H9 (cell line): ENCODE results near the gene SMCO4. TPM values are rescaled to one million over a fixed set of nuclear protein-coding genes. Genes with fewer than 3 reads are reported as not detected.

Experiments used
- DNase-seq: peaks from one replicate; pipeline ENCODE4 v3.0.0-alpha.2; 2017
- H2AFZ ChIP-seq: one replicate; pipeline ENCODE4 v1.6.1; 2013; ENCODE audit warnings: mild to moderate bottlenecking, low read length, control low read depth, moderate library complexity
- H2AK5ac ChIP-seq: 2 replicates; pipeline ENCODE4 v1.6.1; 2013; ENCODE audit warnings: low read length, control low read depth, mixed read lengths; ENCODE audit not compliant: insufficient read length
- H2BK120ac ChIP-seq: one replicate; pipeline ENCODE4 v1.6.1; 2013; ENCODE audit warnings: low read depth, mild to moderate bottlenecking, low read length, control low read depth, inconsistent platforms; ENCODE audit not compliant: poor library complexity, severe bottlenecking
- H2BK12ac ChIP-seq: 2 replicates; pipeline ENCODE4 v1.6.1; 2013; ENCODE audit warnings: low read length, control low read depth, mixed read lengths, low read depth; ENCODE audit not compliant: insufficient read length
- H2BK15ac ChIP-seq: 2 replicates; pipeline ENCODE4 v1.6.1; 2013; ENCODE audit warnings: low read depth, low read length, control low read depth
- H2BK20ac ChIP-seq: one replicate; pipeline ENCODE4 v1.6.1; 2013; ENCODE audit warnings: low read depth, mild to moderate bottlenecking, low read length, control low read depth, inconsistent platforms; ENCODE audit not compliant: poor library complexity, severe bottlenecking
- H2BK5ac ChIP-seq: 2 replicates; pipeline ENCODE4 v1.6.1; 2013; ENCODE audit warnings: low read length, control low read depth, mixed read lengths; ENCODE audit not compliant: insufficient read length
- H3K14ac ChIP-seq: 2 replicates; pipeline ENCODE4 v1.6.1; 2013; ENCODE audit warnings: low read length, control low read depth; ENCODE audit not compliant: insufficient read depth
- H3K18ac ChIP-seq: 2 replicates; pipeline ENCODE4 v1.6.1; 2013; ENCODE audit warnings: low read depth, mild to moderate bottlenecking, mixed read lengths, low read length, control low read depth; ENCODE audit not compliant: insufficient read length
- H3K23ac ChIP-seq: 2 replicates; pipeline ENCODE4 v1.6.1; 2013; ENCODE audit warnings: low read length, control low read depth, mixed read lengths, low read depth; ENCODE audit not compliant: insufficient read length
- H3K23me2 ChIP-seq: 2 replicates; pipeline ENCODE4 v1.6.1; 2013; ENCODE audit warnings: low read depth, mild to moderate bottlenecking, mixed read lengths, low read length, control low read depth; ENCODE audit not compliant: insufficient read length, poor library complexity, severe bottlenecking
- H3K27ac ChIP-seq: 2 replicates; pipeline ENCODE4 v1.5.1; 2013; ENCODE audit warnings: low read length, control low read depth, mixed read lengths, low read depth; ENCODE audit not compliant: insufficient read length
- H3K27me3 ChIP-seq: 2 replicates; pipeline ENCODE4 v1.6.1; 2013; ENCODE audit warnings: low read length, control low read depth, inconsistent platforms; ENCODE audit not compliant: insufficient read depth
- H3K4ac ChIP-seq: 2 replicates; pipeline ENCODE4 v1.6.1; 2013; ENCODE audit warnings: low read depth, mild to moderate bottlenecking, control low read depth, inconsistent platforms, low read length, moderate library complexity
- H3K4me1 ChIP-seq: 2 replicates; pipeline ENCODE4 v1.6.1; 2013; ENCODE audit warnings: low read length, control low read depth, inconsistent platforms; ENCODE audit not compliant: insufficient read depth
- H3K4me2 ChIP-seq: 2 replicates; pipeline ENCODE4 v1.6.1; 2013; ENCODE audit warnings: low read length, control low read depth, mixed read lengths; ENCODE audit not compliant: insufficient read length, insufficient read depth
- H3K56ac ChIP-seq: 2 replicates; pipeline ENCODE4 v1.6.1; 2013; ENCODE audit warnings: low read depth, mild to moderate bottlenecking, mixed read lengths, low read length, control low read depth; ENCODE audit not compliant: insufficient read length
- H3K79me1 ChIP-seq: 2 replicates; pipeline ENCODE4 v1.6.1; 2013; ENCODE audit warnings: low read depth, mild to moderate bottlenecking, moderate library complexity, low read length, control low read depth, inconsistent platforms; ENCODE audit not compliant: insufficient read depth, poor library complexity, severe bottlenecking
- H3K79me2 ChIP-seq: 2 replicates; pipeline ENCODE4 v1.6.1; 2013; ENCODE audit warnings: low read length, control low read depth, inconsistent platforms; ENCODE audit not compliant: insufficient read depth
- H3K9ac ChIP-seq: 2 replicates; pipeline ENCODE4 v1.6.1; 2013; ENCODE audit warnings: low read length, control low read depth, mixed read lengths; ENCODE audit not compliant: insufficient read length; ENCODE audit errors: extremely low read depth
- H3K9me3 ChIP-seq: one replicate; pipeline ENCODE4 v1.6.1; 2013; ENCODE audit warnings: low read depth, low read length, inconsistent platforms; ENCODE audit not compliant: control insufficient read depth
- H3T11ph ChIP-seq: one replicate; pipeline ENCODE4 v1.6.1; 2013; ENCODE audit warnings: mild to moderate bottlenecking, low read length, control low read depth, inconsistent platforms
- H4K20me1 ChIP-seq: one replicate; pipeline ENCODE4 v1.6.1; 2013; ENCODE audit not compliant: control insufficient read depth, insufficient read length, insufficient read depth
- H4K5ac ChIP-seq: 2 replicates; pipeline ENCODE4 v1.6.1; 2013; ENCODE audit warnings: low read depth, mild to moderate bottlenecking, mixed read lengths, low read length, control low read depth; ENCODE audit not compliant: insufficient read length
- H4K8ac ChIP-seq: replicated peaks from 2 replicates; pipeline ENCODE4 v1.6.1; 2013; ENCODE audit warnings: low read length, control low read depth, mixed read lengths, low read depth; ENCODE audit not compliant: insufficient read length
- H4K91ac ChIP-seq: 2 replicates; pipeline ENCODE4 v1.6.1; 2013; ENCODE audit warnings: low read depth, mild to moderate bottlenecking, moderate library complexity, mixed read lengths, low read length, control low read depth; ENCODE audit not compliant: insufficient read length
- H3K27ac Mint-ChIP-seq, 3 experiments: 2 replicates in 2 of 3; 3 replicates in 1 of 3; pipeline ENCODE4 v1.8.0; 2020 to 2021; ENCODE audit warnings: mixed read lengths in 3 of 3, mild to moderate bottlenecking in 1 of 3, moderate library complexity in 1 of 3
- H3K27me3 Mint-ChIP-seq: 2 replicates; pipeline ENCODE4 v1.8.0; 2021; ENCODE audit warnings: low read depth, mild to moderate bottlenecking, moderate library complexity, mixed read lengths
- H3K36me3 Mint-ChIP-seq, 3 experiments: 2 replicates in 2 of 3; 3 replicates in 1 of 3; pipeline ENCODE4 v1.8.0; 2020 to 2021; ENCODE audit warnings: low read depth in 3 of 3, mixed read lengths in 3 of 3; ENCODE audit not compliant: insufficient read depth in 1 of 3
- H3K4me1 Mint-ChIP-seq, 2 experiments: 2 replicates each; pipeline ENCODE4 v1.8.0; 2020; ENCODE audit warnings: mixed read lengths in 2 of 2
- H3K4me3 Mint-ChIP-seq, 2 experiments: 2 replicates in 1 of 2; 3 replicates in 1 of 2; pipeline ENCODE4 v1.8.0; 2020 to 2021; ENCODE audit warnings: mild to moderate bottlenecking in 2 of 2, mixed read lengths in 2 of 2, moderate library complexity in 1 of 2
- H3K9me3 Mint-ChIP-seq, 2 experiments: 2 replicates in 1 of 2; 3 replicates in 1 of 2; pipeline ENCODE4 v1.8.0; 2020; ENCODE audit warnings: mild to moderate bottlenecking in 2 of 2, mixed read lengths in 2 of 2, moderate library complexity in 1 of 2
- CTCF ChIP-seq: fragments of 200-600 bp; sonication (generic); conservative IDR thresholded peaks from 3 replicates; pipeline ENCODE4 v1.8.0; 2021; ENCODE audit warnings: antibody characterized with exemption, mild to moderate bottlenecking
- WGBS: extraction: QIAGEN DNeasy Blood & Tissue Kit; methylation state at CpG from one replicate; pipeline ENCODE4 v1.1.7; 2013; ENCODE audit warnings: missing lambda C conversion rate, low lambda C conversion rate, mixed read lengths; ENCODE audit not compliant: insufficient read length; ENCODE audit errors: extremely low coverage; 5-methylcytosine and 5-hydroxymethylcytosine counted together
- total RNA-seq: library from RNA; stranded (reverse); gene quantifications from 2 replicates; pipeline ENCODE4 v1.2.1, GENCODE V29; 2021

SMCO4 gene
- total RNA-seq, 1 experiment from 2014 or later: 35.6 TPM

GRCh38 chr11:93497596-93497995 is 45.6 kb downstream of the SMCO4 start:
- H3K36me3 Mint-ChIP-seq: peaks cover 18 to 20% (median 18%) of the 10 kb centered on the region in 3 experiments

More at GRCh38 chr11:93497596-93497995, 45.6 kb downstream of the SMCO4 start:
- no peak for DNase-seq
- no peak overlapping the region for H4K5ac ChIP-seq
- Mint-ChIP-seq H3K27ac (peak overlapping the region in 2 of 3 experiments; percentile 43 to 47; a peak in 3 of 7 replicates), H3K27me3 (no peaks in the 10 kb centered on the region), H3K4me1 (peaks cover 53 to 54% of the 10 kb centered on the region in 2 experiments), H3K4me3 (no peak overlapping the region), H3K9me3 (peaks cover 0 to 3% of the 10 kb centered on the region in 2 experiments; a peak in 1 of 5 replicates)
- H2BK20ac ChIP-seq: no peak overlapping the region
- H3K23me2 ChIP-seq: no peaks in the 10 kb centered on the region
- H3K9ac ChIP-seq: no peak overlapping the region
- no peaks in the 10 kb centered on the region for H3K27me3 ChIP-seq
- WGBS: no CpG with 5 or more reads among the region's 2 CpGs
- no peaks in the 10 kb centered on the region for H3K9me3 ChIP-seq
- H3K14ac ChIP-seq: no peak overlapping the region
- no peak overlapping the region for H4K8ac ChIP-seq
- H3K23ac ChIP-seq: no peak overlapping the region
- H4K91ac ChIP-seq: no peak overlapping the region
- no peak overlapping the region for H3K27ac ChIP-seq
- H3T11ph ChIP-seq: no peak overlapping the region
- H3K4ac ChIP-seq: no peak overlapping the region
- H2AK5ac ChIP-seq: no peak overlapping the region
- no peak overlapping the region for H2BK15ac ChIP-seq
- no peak overlapping the region for H3K56ac ChIP-seq
- no peak overlapping the region for H2BK120ac ChIP-seq
- no peak for TF ChIP-seq CTCF
- no peaks in the 10 kb centered on the region; the same call in 1 of the 2 replicates for H3K79me2 ChIP-seq
- H2BK5ac ChIP-seq: no peak overlapping the region
- H2BK12ac ChIP-seq: no peak overlapping the region
- no peak overlapping the region for H3K4me2 ChIP-seq
- H4K20me1 ChIP-seq: no peaks in the 10 kb centered on the region
- no peak overlapping the region for H2AFZ ChIP-seq
- H3K4me1 ChIP-seq: peaks cover 15% of the 10 kb centered on the region; the same call in 1 of the 2 replicates
- H3K18ac ChIP-seq: no peak overlapping the region
- H3K79me1 ChIP-seq: no peaks in the 10 kb centered on the region
